ENCODE measurements around the gene NDST4. TPM values are rescaled to one million over a fixed set of nuclear protein-coding genes. Genes with fewer than 3 reads are reported as not detected.

The NDST4 gene
- total RNA-seq, 8 experiments from 2014 or later = 0.31 to 8.7 (median 3.6) TPM; not detected in 1

GRCh38 chr4:114870987-114871386, 242.4 kb downstream of the NDST4 start:
- ATAC-seq (replicated peaks in 6 of 8) = no peak
- in situ Hi-C loops (cut with MboI; ENCODE audit: low pct_unique_long_range_greater_than_20kb in 2 of 9, low sequenced_read_pairs in 9 of 9, unreplicated experiment in 9 of 9) = no loop called here
- Histone ChIP-seq H3K27ac (no peak overlapping the region), H3K4me1 (replicated peaks in 1 of 2) (peaks cover 0 to 2% of the 10 kb centered on the region in 2 donors), H3K4me3 (no peak overlapping the region)
- WGBS, 10 experiments = 0 to 80% (median 27%) methylated on average over 1 of the region's 1 CpG; no CpG with 5 or more reads in 2 of the 10 experiments

- in situ Hi-C loops (cut with MboI; ENCODE audit: low pct_unique_long_range_greater_than_20kb in 2 of 9, low sequenced_read_pairs in 9 of 9, unreplicated experiment in 9 of 9) = no loop called here
- Histone ChIP-seq H3K4me1 (replicated peaks in 1 of 2) (peaks cover 0 to 2% of the 10 kb centered on the region in 2 donors), H3K27ac (no peak overlapping the region), H3K4me3 (no peak overlapping the region)
- WGBS, 10 experiments = 0 to 100% (median 55%) methylated on average over 1 to 2 of the region's 2 CpGs
- peak in 1 of 8 experiments; percentile 89 for ATAC-seq (replicated peaks in 6 of 8)
These were observed 246.3 kb downstream of the NDST4 start for GRCh38 chr4:114866901-114867670.

GRCh38 chr4:114864060-114864459, 249.4 kb downstream of the NDST4 start:
- WGBS, 10 experiments = 5 to 100% (median 76%) methylated on average over 1 to 2 of the region's 2 CpGs
- no peak for ATAC-seq (replicated peaks in 6 of 8)
- Histone ChIP-seq H3K27ac (no peak overlapping the region), H3K4me3 (no peak overlapping the region), H3K4me1 (replicated peaks in 1 of 2) (no peaks in the 10 kb centered on the region)
- in situ Hi-C loops (cut with MboI; ENCODE audit: low pct_unique_long_range_greater_than_20kb in 2 of 9, low sequenced_read_pairs in 9 of 9, unreplicated experiment in 9 of 9) = no loop called here

- no peak overlapping the region for H3K27ac ChIP-seq
- no peak for ATAC-seq (replicated peaks in 6 of 8)
- in situ Hi-C loops (cut with MboI; ENCODE audit: low pct_unique_long_range_greater_than_20kb in 2 of 9, low sequenced_read_pairs in 9 of 9, unreplicated experiment in 9 of 9) = no loop called here
- no peak overlapping the region for H3K4me3 ChIP-seq
- WGBS, 10 experiments = 8 to 80% (median 33%) methylated on average over 1 of the region's 1 CpG; no CpG with 5 or more reads in 3 of the 10 experiments
- H3K4me1 ChIP-seq (replicated peaks in 1 of 2) = no peaks in the 10 kb centered on the region
These were observed 252.6 kb downstream of the NDST4 start for GRCh38 chr4:114860786-114861185.

GRCh38 chr4:114857831-114858230, 255.6 kb downstream of the NDST4 start:
- H3K27ac ChIP-seq = no peak overlapping the region
- in situ Hi-C loops (cut with MboI; ENCODE audit: low pct_unique_long_range_greater_than_20kb in 2 of 9, low sequenced_read_pairs in 9 of 9, unreplicated experiment in 9 of 9) = no loop called here
- ATAC-seq (replicated peaks in 6 of 8) = peak in 1 of 8 experiments; percentile 50
- no peak overlapping the region for H3K4me3 ChIP-seq
- no peaks in the 10 kb centered on the region for H3K4me1 ChIP-seq (replicated peaks in 1 of 2)
- WGBS, 10 experiments = 0 to 60% (median 45%) methylated on average over 1 of the region's 1 CpG; no CpG with 5 or more reads in 6 of the 10 experiments

- ATAC-seq (replicated peaks in 6 of 8) = no peak
- H3K4me1 ChIP-seq (replicated peaks in 1 of 2) = no peaks in the 10 kb centered on the region
- no peak overlapping the region for H3K27ac ChIP-seq
- in situ Hi-C loops (cut with MboI; ENCODE audit: low pct_unique_long_range_greater_than_20kb in 2 of 9, low sequenced_read_pairs in 9 of 9, unreplicated experiment in 9 of 9) = no loop called here
- WGBS, 10 experiments = 0 to 86% (median 50%) methylated on average over 1 of the region's 1 CpG; no CpG with 5 or more reads in 3 of the 10 experiments
- H3K4me3 ChIP-seq = no peak overlapping the region
These were observed 273.4 kb downstream of the NDST4 start for GRCh38 chr4:114839986-114840385.

- Histone ChIP-seq H3K27ac (no peak overlapping the region), H3K4me3 (no peak overlapping the region), H3K4me1 (replicated peaks in 1 of 2) (no peaks in the 10 kb centered on the region)
- ATAC-seq (replicated peaks in 6 of 8) = peak in 3 of 8 experiments; percentile 29 to 97 (median 71)
- in situ Hi-C loops (cut with MboI; ENCODE audit: low pct_unique_long_range_greater_than_20kb in 2 of 9, low sequenced_read_pairs in 9 of 9, unreplicated experiment in 9 of 9) = no loop called here
- 0 to 100% (median 81%) methylated on average over 1 to 2 of the region's 2 CpGs for WGBS, 10 experiments
These were observed 282.8 kb downstream of the NDST4 start for GRCh38 chr4:114830628-114831027.

GRCh38 chr4:114827651-114828050, 285.8 kb downstream of the NDST4 start:
- Histone ChIP-seq H3K27ac (no peak overlapping the region), H3K4me1 (replicated peaks in 1 of 2) (no peaks in the 10 kb centered on the region), H3K4me3 (no peak overlapping the region)
- WGBS, 10 experiments = 13 to 90% (median 61%) methylated on average over 2 to 5 of the region's 5 CpGs
- no peak for ATAC-seq (replicated peaks in 6 of 8)
- in situ Hi-C loops (cut with MboI; ENCODE audit: low pct_unique_long_range_greater_than_20kb in 2 of 9, low sequenced_read_pairs in 9 of 9, unreplicated experiment in 9 of 9) = no loop called here

- Histone ChIP-seq H3K4me1 (replicated peaks in 1 of 2) (no peaks in the 10 kb centered on the region), H3K4me3 (no peak overlapping the region), H3K27ac (no peak overlapping the region)
- in situ Hi-C loops (cut with MboI; ENCODE audit: low pct_unique_long_range_greater_than_20kb in 2 of 9, low sequenced_read_pairs in 9 of 9, unreplicated experiment in 9 of 9) = no loop called here
- ATAC-seq (replicated peaks in 6 of 8) = no peak
- WGBS, 10 experiments = 64 to 100% (median 89%) methylated on average over 1 of the region's 1 CpG; no CpG with 5 or more reads in 2 of the 10 experiments
These were observed 297.7 kb downstream of the NDST4 start for GRCh38 chr4:114815760-114816159.

- Histone ChIP-seq H3K4me1 (replicated peaks in 1 of 2) (no peaks in the 10 kb centered on the region), H3K27ac (no peak overlapping the region), H3K4me3 (no peak overlapping the region)
- WGBS, 10 experiments = 0 to 100% (median 74%) methylated on average over 1 of the region's 1 CpG
- in situ Hi-C loops (cut with MboI; ENCODE audit: low pct_unique_long_range_greater_than_20kb in 2 of 9, low sequenced_read_pairs in 9 of 9, unreplicated experiment in 9 of 9) = no loop called here
- no peak for ATAC-seq (replicated peaks in 6 of 8)
These were observed 299.5 kb downstream of the NDST4 start for GRCh38 chr4:114813961-114814360.

GRCh38 chr4:114811564-114812301, 301.7 kb downstream of the NDST4 start:
- Histone ChIP-seq H3K4me1 (replicated peaks in 1 of 2) (no peaks in the 10 kb centered on the region), H3K4me3 (no peak overlapping the region), H3K27ac (no peak overlapping the region)
- in situ Hi-C loops (cut with MboI; ENCODE audit: low pct_unique_long_range_greater_than_20kb in 2 of 9, low sequenced_read_pairs in 9 of 9, unreplicated experiment in 9 of 9) = no loop called here
- ATAC-seq (replicated peaks in 6 of 8) = no peak
- 8 to 90% (median 77%) methylated on average over 2 to 4 of the region's 4 CpGs for WGBS, 10 experiments

GRCh38 chr4:114807759-114808404, 305.5 kb downstream of the NDST4 start:
- no peaks in the 10 kb centered on the region for H3K4me1 ChIP-seq (replicated peaks in 1 of 2)
- WGBS, 10 experiments = 24 to 84% (median 66%) methylated on average over 2 to 12 of the region's 14 CpGs
- H3K27ac ChIP-seq = no peak overlapping the region
- no peak overlapping the region for H3K4me3 ChIP-seq
- in situ Hi-C loops (cut with MboI; ENCODE audit: low pct_unique_long_range_greater_than_20kb in 2 of 9, low sequenced_read_pairs in 9 of 9, unreplicated experiment in 9 of 9) = no loop called here
- ATAC-seq (replicated peaks in 6 of 8) = peak in 3 of 8 experiments; percentile 20 to 83 (median 77)

- ATAC-seq (replicated peaks in 6 of 8) = no peak
- no peak overlapping the region for H3K4me3 ChIP-seq
- H3K4me1 ChIP-seq (replicated peaks in 1 of 2) = no peaks in the 10 kb centered on the region
- 0 to 100% (median 93%) methylated on average over 1 to 7 of the region's 8 CpGs; no CpG with 5 or more reads in 1 of the 10 experiments for WGBS, 10 experiments
- in situ Hi-C loops (cut with MboI; ENCODE audit: low pct_unique_long_range_greater_than_20kb in 2 of 9, low sequenced_read_pairs in 9 of 9, unreplicated experiment in 9 of 9) = no loop called here
- no peak overlapping the region for H3K27ac ChIP-seq
These were observed 306.1 kb downstream of the NDST4 start for GRCh38 chr4:114807357-114807756.
